Upper lobe of left lung (tissue), 6 donors: Measurements from ENCODE around the gene SLC6A18. TPM values are rescaled to one million over a fixed set of nuclear protein-coding genes. Genes with fewer than 3 reads are reported as not detected.

ENCODE experiments used
- ATAC-seq, 2 donors: fragments of 200-7000 bp; cut with Tn5 transposase; one replicate each; pipeline ENCODE4 v1.9.1; 2022; ENCODE audit warnings: mild to moderate bottlenecking in 2 of 2, moderate library complexity in 2 of 2; ENCODE audit not compliant: low FRiP score in 2 of 2
- DNase-seq, 2 donors: peaks; one replicate each; pipeline ENCODE4 v3.0.0-alpha.2; 2019 to 2020
- H3K27ac ChIP-seq, 4 donors: fragments of 200-600 bp; sonication (generic); one replicate each; pipeline ENCODE4 v1.5.1; 2016 to 2019
- H3K27me3 ChIP-seq, 4 donors: fragments of 200-600 bp; sonication (generic); one replicate each; pipeline ENCODE4 v1.5.1; 2017 to 2019
- H3K36me3 ChIP-seq, 4 donors: fragments of 200-600 bp; sonication (generic); one replicate each; pipeline ENCODE4 v1.5.1; 2016 to 2019
- H3K4me1 ChIP-seq, 4 donors: fragments of 200-600 bp; sonication (generic); one replicate each; pipeline ENCODE4 v1.5.1; 2018 to 2019
- H3K4me3 ChIP-seq, 4 donors: fragments of 200-600 bp; sonication (generic); one replicate each; pipeline ENCODE4 v1.5.1; 2017 to 2019; ENCODE audit warnings: mild to moderate bottlenecking in 2 of 4, moderate library complexity in 1 of 4
- H3K9me3 ChIP-seq, 4 donors: fragments of 200-600 bp; sonication (generic); one replicate each; pipeline ENCODE4 v1.5.1; 2018 to 2019
- EP300 ChIP-seq, 4 donors: sonication (generic); formaldehyde crosslinking; IDR thresholded peaks; one replicate each; pipeline ENCODE4 v1.5.1; 2017; ENCODE audit warnings: antibody characterized with exemption in 4 of 4, control low read depth in 2 of 4
- POLR2A ChIP-seq, 4 donors: fragments of 450-650 bp; IDR thresholded peaks; one replicate each; pipeline ENCODE4 v1.5.1; 2016 to 2017; ENCODE audit warnings: antibody characterized with exemption in 4 of 4, mild to moderate bottlenecking in 2 of 4
- POLR2AphosphoS5 ChIP-seq, 2 donors: sonication (generic); formaldehyde crosslinking; IDR thresholded peaks; one replicate each; pipeline ENCODE4 v1.5.1; 2017; ENCODE audit warnings: antibody characterized with exemption in 2 of 2
- WGBS, 2 donors: methylation state at CpG; one replicate each; pipeline ENCODE4 v1.1.5; 2017 to 2018; 5-methylcytosine and 5-hydroxymethylcytosine counted together
- total RNA-seq, 6 donors: library from RNA; depleted of rRNA in 4 of 6; stranded (reverse); fragments of >200 nt in 4 of 6; gene quantifications; one replicate each; pipeline versions ENCODE4 v1.1.0 to v1.2.1, GENCODE V29; 2016 to 2021
- TF ChIP-seq, protein P1 (sequence below), 6 experiments: fragments of 450-650 bp in 4 of 6; fragments of 200-600 bp in 2 of 6; sonication (generic) in 2 of 6; IDR thresholded peaks; one replicate each; pipeline ENCODE4 v1.5.1; 2016 to 2019; ENCODE audit warnings: antibody characterized with exemption in 6 of 6
- donor health status: DM: no; HTN: no; CAD: no; lungs with moderate emphysema.
- donor health status: DM: no; HTN: yes; CAD: no; lungs with severe emphysema.

SLC6A18 gene
- total RNA-seq, 6 donors from 2014 or later = not detected

DNA sequence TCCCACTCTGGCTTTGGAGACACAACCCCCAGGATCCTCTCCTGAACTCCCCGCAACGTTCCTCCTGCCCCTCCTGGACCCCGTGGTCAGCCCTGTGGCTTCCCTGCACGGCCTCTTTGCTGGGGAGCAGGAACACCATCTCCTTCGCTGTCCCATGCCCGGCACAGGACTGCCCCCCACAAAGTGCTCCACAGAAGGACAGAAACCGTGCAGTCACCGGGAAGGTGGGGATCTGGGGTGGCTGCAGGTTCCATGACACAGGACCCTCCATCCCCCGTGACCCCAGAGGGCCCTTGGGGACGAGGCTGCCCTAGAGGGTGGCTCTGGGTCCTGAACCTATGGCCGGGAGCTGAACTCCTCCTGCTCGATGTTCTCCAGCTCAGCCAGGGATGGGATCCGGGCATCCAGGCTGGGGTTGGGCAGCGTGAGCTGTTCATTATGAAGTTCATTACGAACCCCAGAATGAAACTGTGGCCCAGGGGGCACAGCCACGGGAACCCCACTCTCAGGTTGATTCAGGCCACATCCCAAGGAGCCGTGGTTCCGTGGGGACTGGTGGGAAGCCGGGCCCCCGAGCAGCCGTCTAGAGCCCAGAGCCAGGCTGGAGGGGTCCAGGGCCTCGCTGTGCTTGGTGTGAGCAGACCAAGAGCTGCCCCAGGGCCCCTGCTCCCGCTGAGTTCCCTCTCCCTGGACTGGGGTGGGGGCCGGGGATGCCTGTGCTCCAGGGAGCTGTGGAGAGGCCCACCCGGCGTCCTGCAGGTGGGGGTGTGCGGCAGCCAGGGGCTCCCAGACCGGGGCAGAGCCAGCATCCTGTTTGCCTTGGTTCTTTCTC, 24.5 kb upstream of the SLC6A18 start:
- TF ChIP-seq POLR2A (IDR thresholded peaks at IDR 0.05) = no peak
- no peak for TF ChIP-seq POLR2AphosphoS5 (IDR thresholded peaks at IDR 0.05)
- TF ChIP-seq, protein P1, sequence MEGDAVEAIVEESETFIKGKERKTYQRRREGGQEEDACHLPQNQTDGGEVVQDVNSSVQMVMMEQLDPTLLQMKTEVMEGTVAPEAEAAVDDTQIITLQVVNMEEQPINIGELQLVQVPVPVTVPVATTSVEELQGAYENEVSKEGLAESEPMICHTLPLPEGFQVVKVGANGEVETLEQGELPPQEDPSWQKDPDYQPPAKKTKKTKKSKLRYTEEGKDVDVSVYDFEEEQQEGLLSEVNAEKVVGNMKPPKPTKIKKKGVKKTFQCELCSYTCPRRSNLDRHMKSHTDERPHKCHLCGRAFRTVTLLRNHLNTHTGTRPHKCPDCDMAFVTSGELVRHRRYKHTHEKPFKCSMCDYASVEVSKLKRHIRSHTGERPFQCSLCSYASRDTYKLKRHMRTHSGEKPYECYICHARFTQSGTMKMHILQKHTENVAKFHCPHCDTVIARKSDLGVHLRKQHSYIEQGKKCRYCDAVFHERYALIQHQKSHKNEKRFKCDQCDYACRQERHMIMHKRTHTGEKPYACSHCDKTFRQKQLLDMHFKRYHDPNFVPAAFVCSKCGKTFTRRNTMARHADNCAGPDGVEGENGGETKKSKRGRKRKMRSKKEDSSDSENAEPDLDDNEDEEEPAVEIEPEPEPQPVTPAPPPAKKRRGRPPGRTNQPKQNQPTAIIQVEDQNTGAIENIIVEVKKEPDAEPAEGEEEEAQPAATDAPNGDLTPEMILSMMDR (IDR thresholded peaks at IDR 0.05) = no peak
- TF ChIP-seq EP300 (IDR thresholded peaks at IDR 0.05) = no peak
- ATAC-seq (no peak), DNase-seq (peak in 1 of 2 donors; percentile 67)
- no peaks in the 10 kb centered on the region for H3K27me3 ChIP-seq
- H3K4me1 ChIP-seq = peaks cover 0 to 4% (median 0%) of the 10 kb centered on the region in 4 donors
- H3K27ac ChIP-seq = no peak overlapping the region
- no peak overlapping the region for H3K4me3 ChIP-seq
- WGBS, 2 donors = 63 to 84% methylated on average over 10 to 28 of the region's 28 CpGs
- H3K36me3 ChIP-seq = no peaks in the 10 kb centered on the region
- no peaks in the 10 kb centered on the region for H3K9me3 ChIP-seq

DNA sequence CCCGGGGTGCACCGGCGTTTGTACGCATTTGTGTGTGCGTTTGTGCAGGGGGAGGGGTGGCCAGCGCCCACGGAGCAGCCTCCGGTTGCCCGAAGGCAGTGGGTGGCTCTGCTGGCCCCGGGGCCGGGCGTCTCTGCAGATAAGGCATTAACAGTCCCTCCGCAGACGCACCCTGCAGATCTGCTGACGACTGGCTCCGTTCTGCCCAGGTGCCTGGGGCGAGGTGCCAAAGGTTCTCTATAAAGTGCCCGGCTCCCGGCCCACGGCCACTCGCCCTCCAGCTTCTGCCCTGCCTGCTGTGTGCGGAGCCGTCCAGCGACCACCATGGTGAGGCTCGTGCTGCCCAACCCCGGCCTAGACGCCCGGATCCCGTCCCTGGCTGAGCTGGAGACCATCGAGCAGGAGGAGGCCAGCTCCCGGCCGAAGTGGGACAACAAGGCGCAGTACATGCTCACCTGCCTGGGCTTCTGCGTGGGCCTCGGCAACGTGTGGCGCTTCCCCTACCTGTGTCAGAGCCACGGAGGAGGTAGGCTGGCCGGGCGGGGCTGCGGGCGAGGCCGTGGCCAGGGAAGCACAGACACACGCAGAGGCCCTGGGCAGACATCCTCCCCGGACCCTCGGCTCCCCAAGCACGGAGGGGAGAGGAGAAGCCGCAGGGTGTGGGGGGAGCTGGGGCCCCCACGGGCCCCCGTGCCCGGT, 23.7 kb upstream of the SLC6A18 start, which contains the start of gene SLC6A19:
TSS of gene SLC6A19 (plus strand) at position 269 of the 699 bp plus-strand sequence. CDS start at position 325, 56 bp downstream.
- H3K27me3 ChIP-seq = no peaks in the 10 kb centered on the region
- no peaks in the 10 kb centered on the region for H3K9me3 ChIP-seq
- TF ChIP-seq EP300 (IDR thresholded peaks at IDR 0.05) (no peak), POLR2A (IDR thresholded peaks at IDR 0.05) (no peak), POLR2AphosphoS5 (IDR thresholded peaks at IDR 0.05) (no peak)
- TF ChIP-seq, protein P1 (IDR thresholded peaks at IDR 0.05) = no peak
- WGBS, 2 donors = 71 to 80% methylated on average over 1 to 45 of the region's 51 CpGs
- no peak within 1 kb of the TSS for H3K27ac ChIP-seq
- no peak within 1 kb of the TSS for H3K4me3 ChIP-seq
- no peaks in the 10 kb centered on the region for H3K36me3 ChIP-seq
- ATAC-seq (no peak), DNase-seq (peak in 1 of 2 donors; percentile 73)
- peaks cover 0 to 4% (median 0%) of the 10 kb centered on the region in 4 donors for H3K4me1 ChIP-seq

DNA sequence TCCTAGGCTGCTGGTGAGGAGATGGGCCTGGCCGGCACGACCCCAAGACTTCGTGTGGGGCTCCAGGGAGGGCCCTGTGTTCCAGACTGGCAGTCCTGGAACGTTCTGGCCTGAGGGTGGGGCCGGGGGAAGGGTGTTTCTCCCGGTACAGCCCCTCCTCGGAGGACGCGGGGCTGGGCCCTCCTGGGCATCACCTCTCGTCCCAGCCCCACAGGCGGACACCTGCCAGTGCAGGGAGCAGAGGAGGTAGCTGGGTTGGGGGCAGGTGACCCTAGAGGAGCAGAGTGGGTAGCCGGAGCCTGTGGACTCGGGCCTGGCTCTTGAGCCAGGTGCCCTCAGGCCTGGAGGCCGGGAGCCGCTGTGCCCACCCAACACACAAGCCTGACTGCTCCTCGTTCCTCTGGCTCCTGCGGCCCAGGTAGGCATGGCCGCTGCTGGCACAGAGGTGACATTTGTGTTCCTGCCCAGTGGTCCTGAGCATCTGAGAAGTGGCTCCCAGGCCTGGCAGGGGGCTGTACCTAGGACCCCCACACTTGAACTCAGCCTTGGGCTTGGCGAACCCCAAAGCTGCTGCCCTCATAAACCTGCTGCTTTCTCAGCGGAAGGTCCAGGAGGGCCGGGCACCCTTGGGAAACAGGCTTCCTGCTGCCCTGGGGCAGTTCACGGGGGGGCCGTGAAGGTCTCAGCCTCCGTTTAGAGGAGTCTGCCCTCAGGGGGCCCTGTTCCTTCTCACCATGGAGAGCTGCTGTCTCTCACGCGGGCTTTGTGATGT, 23.0 kb upstream of the SLC6A18 start:
- 69 to 83% methylated on average over 6 to 21 of the region's 26 CpGs for whole genome bisulfite sequencing, 2 donors
- TF ChIP-seq, protein P1 (IDR thresholded peaks at IDR 0.05) = no peak
- TF ChIP-seq EP300 (IDR thresholded peaks at IDR 0.05) (no peak), POLR2A (IDR thresholded peaks at IDR 0.05) (no peak), POLR2AphosphoS5 (IDR thresholded peaks at IDR 0.05) (no peak)
- ATAC-seq (no peak), DNase-seq (peak in 1 of 2 donors; percentile 77)
- Histone ChIP-seq H3K4me1 (peaks cover 0 to 4% (median 0%) of the 10 kb centered on the region in 4 donors), H3K4me3 (no peak overlapping the region), H3K27ac (no peak overlapping the region), H3K36me3 (no peaks in the 10 kb centered on the region), H3K9me3 (no peaks in the 10 kb centered on the region), H3K27me3 (no peaks in the 10 kb centered on the region)

DNA sequence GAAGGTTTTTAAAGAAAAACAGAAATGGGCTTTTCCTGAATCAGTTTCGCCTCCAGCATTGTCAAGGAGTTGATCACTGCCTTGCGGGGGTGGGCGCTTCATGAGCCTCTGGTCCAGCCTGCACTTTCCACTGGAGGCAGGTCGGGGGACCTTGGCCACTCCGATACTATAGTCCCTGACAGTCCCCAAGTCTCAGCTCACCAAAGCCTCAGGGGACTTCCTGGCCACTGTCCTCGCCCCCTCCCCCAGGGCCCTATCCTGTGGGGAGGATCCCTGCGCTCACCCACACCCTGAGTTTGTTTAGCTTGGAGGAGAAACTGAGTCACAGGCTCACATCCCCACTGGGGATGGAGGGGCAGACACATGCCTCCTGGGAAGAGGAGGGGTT, 22.4 kb upstream of the SLC6A18 start:
- no peaks in the 10 kb centered on the region for H3K36me3 ChIP-seq
- DNase-seq = no peak
- H3K4me3 ChIP-seq = no peak overlapping the region
- ATAC-seq = no peak
- 77 to 100% methylated on average over 3 to 7 of the region's 7 CpGs for WGBS, 2 donors
- TF ChIP-seq, protein P1 (IDR thresholded peaks at IDR 0.05) = no peak
- no peak for TF ChIP-seq POLR2AphosphoS5 (IDR thresholded peaks at IDR 0.05)
- no peak for TF ChIP-seq POLR2A (IDR thresholded peaks at IDR 0.05)
- TF ChIP-seq EP300 (IDR thresholded peaks at IDR 0.05) = no peak
- peaks cover 0 to 4% (median 0%) of the 10 kb centered on the region in 4 donors for H3K4me1 ChIP-seq
- H3K27ac ChIP-seq = no peak overlapping the region
- no peaks in the 10 kb centered on the region for H3K27me3 ChIP-seq
- no peaks in the 10 kb centered on the region for H3K9me3 ChIP-seq
